ENCODE results near the gene PDE7B.

DNA sequence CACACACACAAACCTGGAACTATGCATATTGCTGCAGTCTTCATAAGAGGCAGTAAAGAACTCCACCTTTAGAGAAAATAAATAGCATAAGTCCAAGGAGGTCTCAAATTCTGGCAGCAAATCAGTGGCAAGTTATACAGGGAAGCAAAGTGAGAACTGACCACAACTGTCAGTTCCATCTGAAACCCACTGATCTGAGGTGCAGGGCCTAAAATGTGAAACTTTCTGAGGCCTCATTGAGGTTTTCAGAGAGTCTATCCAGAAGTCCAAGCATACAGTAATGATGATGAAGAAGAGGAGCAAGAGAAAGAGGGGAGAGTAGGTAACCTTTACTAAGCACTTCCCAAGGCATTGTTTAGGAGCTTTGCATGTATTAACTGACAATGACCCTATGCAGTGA is 362.4 kb downstream of the PDE7B start:
- no peak for TF ChIP-seq CTCF (IDR thresholded peaks at IDR 0.05)
- no peak for TF ChIP-seq POLR2A (IDR thresholded peaks at IDR 0.05)

All from thyroid gland (tissue), 4 donors.